Endometrial microvascular endothelial cells (primary cell): ENCODE data around the gene CWC27. TPM values are rescaled to one million over a fixed set of nuclear protein-coding genes. Genes with fewer than 3 reads are reported as not detected.
"Not testable (repeated sequence)": the region's sequence is repeated elsewhere in the genome, so short reads cannot be mapped to it uniquely, and the experiment has no call there.

Experiments used
- in situ Hi-C: cut with HindIII; loops from 2 replicates; pipeline ENCODE4 v1.10.0; 2017; ENCODE audit warnings: low sequenced_read_pairs, low pct_unique_long_range_greater_than_20kb; ENCODE audit errors: inconsistent ontology term
- total RNA-seq: library from RNA; depleted of rRNA; stranded (reverse); fragments of >200 nt; gene quantifications from one replicate; pipeline ENCODE4 v1.2.3, GENCODE V29; 2015; ENCODE audit errors: inconsistent ontology term

CWC27 gene
- total RNA-seq, 1 donor from 2014 or later = 12.4 TPM

DNA sequence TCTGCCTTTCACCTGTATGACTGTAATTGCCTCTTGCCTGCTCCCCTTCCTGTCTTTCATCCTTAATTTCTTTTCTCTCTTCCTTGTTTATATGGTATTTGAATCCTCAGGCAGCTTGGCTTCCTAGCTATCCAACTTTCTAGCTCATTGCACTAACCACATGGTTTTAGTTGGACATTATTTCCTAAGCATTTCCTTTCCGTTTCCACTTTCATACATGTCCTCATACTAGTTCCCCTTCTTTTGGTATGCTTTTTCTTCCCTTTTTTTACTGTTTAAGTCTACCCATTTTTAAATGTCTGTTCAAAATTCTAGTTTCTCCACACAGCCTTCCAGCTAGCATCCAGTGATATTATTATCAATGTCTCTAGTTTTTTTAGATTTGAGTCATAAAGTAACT is 6.6 kb downstream of the CWC27 start:
- in situ Hi-C loops = no loop called here

DNA sequence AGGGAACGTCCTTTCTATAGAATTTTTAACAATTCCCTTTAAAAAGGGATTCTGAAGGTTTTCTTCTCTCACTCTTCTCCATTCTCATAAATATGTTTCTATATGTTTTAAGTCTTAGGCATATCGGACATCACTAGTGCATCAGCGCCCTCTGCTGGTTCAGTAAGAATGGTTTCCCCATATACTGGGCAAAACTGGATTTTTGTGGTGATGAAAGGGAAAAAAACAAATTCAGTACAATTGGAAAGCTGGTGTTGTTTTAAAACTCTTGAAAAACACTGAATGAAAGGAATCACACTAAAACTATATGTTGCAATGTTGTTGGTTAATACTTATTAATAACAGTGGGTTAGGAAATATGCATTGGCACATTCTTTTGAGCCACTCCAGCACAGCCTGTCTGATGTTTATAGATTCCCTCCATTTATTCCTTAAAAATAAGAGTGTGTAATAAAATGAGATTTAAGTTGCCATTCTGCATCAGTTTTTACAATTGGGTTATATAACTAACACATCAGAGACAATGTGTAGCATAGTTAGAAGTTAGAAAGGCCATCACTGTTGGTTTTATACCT is 15.8 kb downstream of the CWC27 start:
- in situ Hi-C loops = no loop called here

GRCh38 chr5:64786372-64786771 is 17.6 kb downstream of the CWC27 start:
- in situ Hi-C loops = no loop called here

GRCh38 chr5:64788156-64788555 is 19.4 kb downstream of the CWC27 start:
- in situ Hi-C loops = no loop called here

DNA sequence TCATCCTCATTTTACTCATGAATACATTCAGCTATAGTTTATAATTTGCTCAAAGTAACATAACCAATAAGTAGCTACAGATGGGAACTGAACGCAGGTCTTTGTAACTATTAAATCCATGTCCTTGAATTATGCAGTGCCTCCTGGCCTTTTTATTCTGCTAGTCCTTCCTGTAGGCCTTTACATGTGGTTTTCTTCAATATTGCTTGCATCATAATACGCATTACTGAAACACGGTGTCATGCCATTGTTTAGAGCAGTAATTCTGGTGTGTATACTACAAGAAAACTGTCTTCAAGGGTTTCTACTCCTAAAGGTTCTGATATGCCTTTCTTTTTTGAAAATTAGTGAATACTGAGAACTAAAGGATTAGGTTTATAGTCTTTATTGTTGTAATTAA is 20.7 kb downstream of the CWC27 start:
- in situ Hi-C loops = no loop called here

DNA sequence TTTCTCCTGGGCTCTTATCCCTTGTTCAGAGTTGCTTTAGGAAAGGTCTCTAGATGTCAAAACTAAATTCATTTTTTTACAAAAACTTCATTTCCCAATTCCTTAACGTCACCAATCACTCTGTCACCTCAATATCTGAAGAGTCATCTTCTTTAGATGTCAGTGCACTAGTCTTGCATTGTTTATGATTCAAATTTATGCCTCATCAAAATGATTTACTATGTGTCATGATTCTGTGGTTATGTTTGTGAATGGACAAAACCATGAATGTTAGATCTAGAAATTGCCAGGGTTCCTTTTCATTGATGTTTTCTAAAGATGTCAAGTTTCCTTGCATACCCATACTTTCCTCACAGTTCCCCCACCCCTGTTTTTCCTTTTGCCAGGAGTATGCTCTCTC is 21.5 kb downstream of the CWC27 start:
- in situ Hi-C loops = no loop called here

DNA sequence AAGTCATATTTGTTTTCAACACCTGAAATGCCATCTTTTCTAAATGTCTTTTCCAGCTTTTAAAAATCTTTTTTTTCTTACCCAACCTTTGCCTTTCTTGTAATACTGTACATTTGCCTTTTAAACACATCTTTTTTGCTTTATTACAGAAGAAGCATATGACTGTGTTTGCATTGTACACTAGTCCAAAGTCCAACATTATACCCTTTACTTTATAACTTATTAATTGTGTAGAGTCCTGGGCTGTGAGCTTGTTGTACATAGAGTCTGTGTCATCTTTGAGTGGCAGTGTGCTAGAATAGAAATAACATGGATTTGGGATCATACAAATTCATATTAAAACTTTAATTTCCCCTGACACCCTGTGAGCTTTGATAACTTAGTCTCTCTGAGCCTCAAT is 23.7 kb downstream of the CWC27 start:
- in situ Hi-C loops = no loop called here

DNA sequence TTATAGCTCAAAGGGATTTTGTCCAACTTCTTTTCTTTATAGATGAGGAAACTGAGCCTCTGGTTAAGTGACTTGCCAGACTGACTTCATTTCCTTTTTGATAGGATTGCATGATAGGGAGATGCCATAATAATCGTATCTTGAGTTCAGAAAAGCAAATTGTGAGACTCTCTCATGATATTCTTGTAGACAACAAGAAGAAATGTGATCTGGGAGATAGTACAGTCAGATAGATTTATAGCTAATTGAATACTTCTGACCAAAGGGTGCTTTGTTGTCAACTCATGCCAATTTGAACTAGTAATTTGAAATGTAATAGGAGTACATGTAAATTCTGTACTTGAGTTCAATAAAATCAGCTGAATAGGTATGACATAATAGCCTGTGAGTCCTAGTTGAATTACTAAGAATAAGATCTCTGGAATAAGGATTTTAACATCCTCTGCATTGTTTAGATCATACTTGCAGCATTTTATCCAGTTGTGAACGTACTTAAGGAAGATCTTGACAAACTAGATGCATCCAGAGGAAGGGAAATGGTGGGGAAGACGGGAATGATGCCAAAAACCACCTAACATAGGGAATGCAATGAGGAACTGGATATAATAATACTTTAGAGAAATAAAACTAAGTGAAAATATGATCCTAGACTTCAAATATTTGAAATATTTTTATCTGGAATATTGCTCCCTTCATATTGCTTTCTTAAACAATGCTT is 25.5 kb downstream of the CWC27 start:
- in situ Hi-C loops = no loop called here

GRCh38 chr5:64796301-64796700 is 27.6 kb downstream of the CWC27 start:
- in situ Hi-C loops = no loop called here

DNA sequence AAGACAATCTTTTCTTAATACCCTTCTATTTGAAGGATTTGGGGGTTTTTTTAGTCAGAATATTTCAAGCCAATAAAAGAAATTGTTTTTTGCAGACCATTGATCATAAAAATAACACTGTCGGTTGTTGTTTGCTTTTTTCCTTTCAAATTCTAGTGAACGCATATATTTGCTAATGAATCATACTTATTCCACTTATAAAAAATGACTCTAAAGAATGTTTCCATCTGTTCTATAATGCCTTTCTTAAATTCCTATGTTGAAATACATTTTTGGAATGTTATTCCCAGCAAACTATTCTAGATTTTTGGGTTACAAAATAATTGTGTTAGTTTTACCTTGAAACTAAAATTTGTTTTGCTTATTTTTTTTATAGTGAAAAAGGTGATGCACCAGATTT is 32.2 kb downstream of the CWC27 start:
- in situ Hi-C loops = no loop called here

DNA sequence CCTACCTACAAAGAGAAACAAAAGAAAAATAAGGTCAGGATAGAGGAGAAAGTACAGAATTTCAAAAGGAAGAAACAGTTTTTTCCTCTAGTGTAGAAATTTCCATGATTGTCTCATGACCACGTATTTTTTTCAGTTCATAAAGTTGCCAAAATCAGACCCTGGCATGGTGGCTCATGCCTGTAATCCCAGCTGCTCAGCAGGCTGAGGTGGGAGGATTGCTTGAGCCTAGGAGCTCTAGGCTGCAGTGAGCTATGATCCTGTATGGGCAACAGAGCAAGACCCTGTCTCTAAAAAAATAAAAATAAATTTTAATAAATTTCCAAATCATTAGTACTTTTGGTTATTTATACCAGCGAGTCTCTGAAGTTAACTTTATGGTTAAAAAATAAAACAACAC is 37.8 kb downstream of the CWC27 start:
- in situ Hi-C loops = no loop called here

DNA sequence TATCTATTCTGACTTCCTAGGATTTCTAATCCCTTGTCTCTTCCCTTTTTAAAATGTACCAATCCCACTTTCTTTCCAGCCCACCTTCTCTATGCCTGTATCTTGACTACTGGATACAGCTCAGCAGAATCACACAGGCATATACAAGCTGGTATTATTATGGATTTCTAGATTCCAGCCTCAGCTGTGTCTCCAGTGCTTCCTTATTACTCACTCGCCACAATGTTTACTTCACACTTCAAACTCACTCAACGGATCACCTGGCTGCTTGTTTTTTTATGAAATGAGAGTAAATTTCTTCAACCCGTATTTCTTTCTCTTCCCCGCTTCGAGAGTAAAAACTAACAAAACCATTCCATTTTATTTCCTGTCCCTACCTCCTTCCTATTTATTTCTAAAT is 38.8 kb downstream of the CWC27 start:
- in situ Hi-C loops = no loop called here

GRCh38 chr5:64811050-64811640 is 42.4 kb downstream of the CWC27 start:
- in situ Hi-C loops = loop anchor here (5.0 kb wide), 1 partner anchor 671 kb away; the partner anchor contains the start of gene ADAMTS6

GRCh38 chr5:64814073-64814472 is 45.3 kb downstream of the CWC27 start:
- in situ Hi-C loops = loop anchor here (5.0 kb wide), 1 partner anchor 668 kb away; the partner anchor contains the start of gene ADAMTS6

- in situ Hi-C loops = no loop called here
These were observed 49.5 kb downstream of the CWC27 start for GRCh38 chr5:64818245-64818644.

DNA sequence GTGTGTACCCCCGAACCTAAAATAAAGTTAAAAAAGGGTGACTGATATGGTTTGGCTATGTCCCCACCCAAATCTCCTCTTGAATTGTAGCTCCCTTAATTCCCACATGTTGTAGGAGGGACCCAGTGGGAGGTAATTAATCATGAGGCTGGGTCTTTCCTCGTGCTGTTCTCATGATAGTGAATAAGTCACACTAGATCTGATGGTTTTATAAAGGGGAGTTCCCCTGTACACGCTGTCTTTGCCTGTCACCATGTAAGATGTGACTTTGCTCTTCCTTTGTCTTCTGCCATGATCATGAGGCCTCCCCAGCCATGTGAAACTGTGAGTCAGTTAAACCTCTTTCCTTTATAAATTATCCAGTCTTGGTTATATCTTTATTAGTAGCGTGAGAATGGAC is 50.6 kb downstream of the CWC27 start:
- in situ Hi-C loops = not testable (repeated sequence)

- in situ Hi-C loops = no loop called here
These were observed 53.6 kb downstream of the CWC27 start for GRCh38 chr5:64822320-64822719.

GRCh38 chr5:64826541-64826940 is 57.8 kb downstream of the CWC27 start:
- in situ Hi-C loops = no loop called here

DNA sequence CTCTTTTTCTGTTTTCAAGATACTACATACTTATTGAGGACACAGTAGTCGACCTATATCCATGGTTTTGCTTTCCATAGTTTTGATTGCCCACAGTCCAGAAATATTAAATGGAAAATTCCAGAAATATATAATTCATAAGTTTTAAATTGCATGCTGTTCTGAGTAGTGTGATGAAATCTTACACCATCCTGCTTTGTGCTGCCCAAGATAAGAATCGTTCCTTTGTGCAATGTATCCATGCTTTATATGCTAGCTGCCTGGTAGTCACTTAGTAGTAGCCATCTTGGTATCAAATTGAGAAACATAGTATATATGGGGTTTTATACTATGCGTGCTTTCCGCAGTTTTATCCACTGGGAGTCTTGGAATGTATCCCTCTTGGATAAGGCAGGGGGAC is 59.0 kb downstream of the CWC27 start:
- in situ Hi-C loops = no loop called here

DNA sequence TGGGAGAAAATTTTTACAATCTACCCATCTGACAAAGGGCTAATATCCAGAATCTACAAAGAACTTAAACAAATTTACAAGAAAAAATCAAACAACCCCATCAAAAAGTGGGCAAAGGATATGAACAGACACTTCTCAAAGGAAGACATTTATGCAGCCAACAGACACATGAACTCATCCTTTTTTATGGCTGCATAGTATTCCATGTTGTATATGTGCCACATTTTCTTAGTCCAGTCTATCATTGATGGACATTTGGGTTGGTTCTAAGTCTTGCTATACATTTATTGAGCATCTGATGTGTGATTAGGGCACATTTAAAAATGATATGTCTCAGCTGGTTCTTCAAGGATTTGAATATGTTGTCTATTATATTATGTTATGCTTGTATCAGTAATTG is 61.9 kb downstream of the CWC27 start:
- in situ Hi-C loops = not testable (repeated sequence)
